ENCODE results near the gene TIE1. TPM values are rescaled to one million over a fixed set of nuclear protein-coding genes. Genes with fewer than 3 reads are reported as not detected.

TIE1 gene
- total and polyA plus RNA-seq, 9 of the 15 experiments (the other 6 are each of a cell fraction or from before 2014, with no cell fraction given): 0.07 to 0.49 (median 0.14) TPM; not detected in 4

DNA sequence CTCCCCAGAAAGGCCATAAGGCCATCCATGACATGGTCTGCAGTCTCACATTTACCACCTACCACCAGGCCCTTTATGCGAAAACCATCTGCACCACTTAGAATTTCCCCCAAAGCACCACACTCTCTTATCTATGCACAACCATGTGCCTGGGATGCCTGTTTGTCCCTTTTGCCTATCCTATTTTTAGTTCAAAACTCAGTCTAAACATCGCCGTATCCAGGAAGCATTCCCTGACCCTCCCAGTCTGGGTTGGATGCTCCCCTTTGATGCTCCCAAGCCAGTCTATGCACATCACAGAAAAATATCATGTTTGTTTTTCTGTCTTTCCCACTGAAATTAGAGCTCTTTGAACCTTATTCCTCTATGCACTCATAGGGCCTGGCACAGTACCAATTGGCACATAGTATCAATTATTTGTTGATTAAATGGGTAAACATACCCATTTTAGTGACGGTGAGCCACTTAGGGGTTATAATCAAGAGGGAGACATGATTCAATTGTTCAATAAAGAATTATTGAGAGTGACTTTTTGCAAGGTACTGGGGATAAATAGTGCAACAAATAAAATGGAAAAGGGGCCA is 43.6 kb downstream of the TIE1 start (continued):
- TF ChIP-seq, protein P1, sequence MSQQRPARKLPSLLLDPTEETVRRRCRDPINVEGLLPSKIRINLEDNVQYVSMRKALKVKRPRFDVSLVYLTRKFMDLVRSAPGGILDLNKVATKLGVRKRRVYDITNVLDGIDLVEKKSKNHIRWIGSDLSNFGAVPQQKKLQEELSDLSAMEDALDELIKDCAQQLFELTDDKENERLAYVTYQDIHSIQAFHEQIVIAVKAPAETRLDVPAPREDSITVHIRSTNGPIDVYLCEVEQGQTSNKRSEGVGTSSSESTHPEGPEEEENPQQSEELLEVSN (IDR thresholded peaks at IDR 0.05; ENCODE audit: borderline replicate concordance in 1 of 2, extremely low read depth in 1 of 2, insufficient read depth in 1 of 2, insufficient read length in 1 of 2, low read depth in 1 of 2, low read length in 1 of 2, poor library complexity in 1 of 2, severe bottlenecking in 1 of 2): peak in 1 of 2 experiments; percentile 34
- TF ChIP-seq TCF3 (CRISPR knock-in tag; IDR thresholded peaks at IDR 0.05) (peak; percentile 72), SUPT5H (IDR thresholded peaks at IDR 0.05) (no peak), CBFA2T3 (IDR thresholded peaks at IDR 0.05) (peak; percentile 83), MEF2D (tag; conservative IDR thresholded peaks at IDR 0.05; ENCODE audit: low read depth) (peak; percentile 94), HDAC1 (IDR thresholded peaks at IDR 0.05) (peak in 1 of 2 experiments; percentile 51; a peak in 2 of 4 replicates), POLR2AphosphoS5 (IDR thresholded peaks at IDR 0.05; ENCODE audit: control insufficient read depth, insufficient read depth, low read depth, low read length) (peak; percentile 22; the same call in 1 of the 2 replicates), NFYB (IDR thresholded peaks at IDR 0.05; ENCODE audit: extremely low read depth, insufficient read length) (no peak), NFIC (IDR thresholded peaks at IDR 0.05) (peak; percentile 14; the same call in 1 of the 2 replicates)
- TF ChIP-seq, protein P2, sequence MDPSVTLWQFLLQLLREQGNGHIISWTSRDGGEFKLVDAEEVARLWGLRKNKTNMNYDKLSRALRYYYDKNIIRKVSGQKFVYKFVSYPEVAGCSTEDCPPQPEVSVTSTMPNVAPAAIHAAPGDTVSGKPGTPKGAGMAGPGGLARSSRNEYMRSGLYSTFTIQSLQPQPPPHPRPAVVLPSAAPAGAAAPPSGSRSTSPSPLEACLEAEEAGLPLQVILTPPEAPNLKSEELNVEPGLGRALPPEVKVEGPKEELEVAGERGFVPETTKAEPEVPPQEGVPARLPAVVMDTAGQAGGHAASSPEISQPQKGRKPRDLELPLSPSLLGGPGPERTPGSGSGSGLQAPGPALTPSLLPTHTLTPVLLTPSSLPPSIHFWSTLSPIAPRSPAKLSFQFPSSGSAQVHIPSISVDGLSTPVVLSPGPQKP (CRISPR knock-in tag; IDR thresholded peaks at IDR 0.05): no peak
- TF ChIP-seq, protein P3, sequence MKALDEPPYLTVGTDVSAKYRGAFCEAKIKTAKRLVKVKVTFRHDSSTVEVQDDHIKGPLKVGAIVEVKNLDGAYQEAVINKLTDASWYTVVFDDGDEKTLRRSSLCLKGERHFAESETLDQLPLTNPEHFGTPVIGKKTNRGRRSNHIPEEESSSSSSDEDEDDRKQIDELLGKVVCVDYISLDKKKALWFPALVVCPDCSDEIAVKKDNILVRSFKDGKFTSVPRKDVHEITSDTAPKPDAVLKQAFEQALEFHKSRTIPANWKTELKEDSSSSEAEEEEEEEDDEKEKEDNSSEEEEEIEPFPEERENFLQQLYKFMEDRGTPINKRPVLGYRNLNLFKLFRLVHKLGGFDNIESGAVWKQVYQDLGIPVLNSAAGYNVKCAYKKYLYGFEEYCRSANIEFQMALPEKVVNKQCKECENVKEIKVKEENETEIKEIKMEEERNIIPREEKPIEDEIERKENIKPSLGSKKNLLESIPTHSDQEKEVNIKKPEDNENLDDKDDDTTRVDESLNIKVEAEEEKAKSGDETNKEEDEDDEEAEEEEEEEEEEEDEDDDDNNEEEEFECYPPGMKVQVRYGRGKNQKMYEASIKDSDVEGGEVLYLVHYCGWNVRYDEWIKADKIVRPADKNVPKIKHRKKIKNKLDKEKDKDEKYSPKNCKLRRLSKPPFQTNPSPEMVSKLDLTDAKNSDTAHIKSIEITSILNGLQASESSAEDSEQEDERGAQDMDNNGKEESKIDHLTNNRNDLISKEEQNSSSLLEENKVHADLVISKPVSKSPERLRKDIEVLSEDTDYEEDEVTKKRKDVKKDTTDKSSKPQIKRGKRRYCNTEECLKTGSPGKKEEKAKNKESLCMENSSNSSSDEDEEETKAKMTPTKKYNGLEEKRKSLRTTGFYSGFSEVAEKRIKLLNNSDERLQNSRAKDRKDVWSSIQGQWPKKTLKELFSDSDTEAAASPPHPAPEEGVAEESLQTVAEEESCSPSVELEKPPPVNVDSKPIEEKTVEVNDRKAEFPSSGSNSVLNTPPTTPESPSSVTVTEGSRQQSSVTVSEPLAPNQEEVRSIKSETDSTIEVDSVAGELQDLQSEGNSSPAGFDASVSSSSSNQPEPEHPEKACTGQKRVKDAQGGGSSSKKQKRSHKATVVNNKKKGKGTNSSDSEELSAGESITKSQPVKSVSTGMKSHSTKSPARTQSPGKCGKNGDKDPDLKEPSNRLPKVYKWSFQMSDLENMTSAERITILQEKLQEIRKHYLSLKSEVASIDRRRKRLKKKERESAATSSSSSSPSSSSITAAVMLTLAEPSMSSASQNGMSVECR (CRISPR knock-in tag; IDR thresholded peaks at IDR 0.05): no peak
- TF ChIP-seq, protein P4, sequence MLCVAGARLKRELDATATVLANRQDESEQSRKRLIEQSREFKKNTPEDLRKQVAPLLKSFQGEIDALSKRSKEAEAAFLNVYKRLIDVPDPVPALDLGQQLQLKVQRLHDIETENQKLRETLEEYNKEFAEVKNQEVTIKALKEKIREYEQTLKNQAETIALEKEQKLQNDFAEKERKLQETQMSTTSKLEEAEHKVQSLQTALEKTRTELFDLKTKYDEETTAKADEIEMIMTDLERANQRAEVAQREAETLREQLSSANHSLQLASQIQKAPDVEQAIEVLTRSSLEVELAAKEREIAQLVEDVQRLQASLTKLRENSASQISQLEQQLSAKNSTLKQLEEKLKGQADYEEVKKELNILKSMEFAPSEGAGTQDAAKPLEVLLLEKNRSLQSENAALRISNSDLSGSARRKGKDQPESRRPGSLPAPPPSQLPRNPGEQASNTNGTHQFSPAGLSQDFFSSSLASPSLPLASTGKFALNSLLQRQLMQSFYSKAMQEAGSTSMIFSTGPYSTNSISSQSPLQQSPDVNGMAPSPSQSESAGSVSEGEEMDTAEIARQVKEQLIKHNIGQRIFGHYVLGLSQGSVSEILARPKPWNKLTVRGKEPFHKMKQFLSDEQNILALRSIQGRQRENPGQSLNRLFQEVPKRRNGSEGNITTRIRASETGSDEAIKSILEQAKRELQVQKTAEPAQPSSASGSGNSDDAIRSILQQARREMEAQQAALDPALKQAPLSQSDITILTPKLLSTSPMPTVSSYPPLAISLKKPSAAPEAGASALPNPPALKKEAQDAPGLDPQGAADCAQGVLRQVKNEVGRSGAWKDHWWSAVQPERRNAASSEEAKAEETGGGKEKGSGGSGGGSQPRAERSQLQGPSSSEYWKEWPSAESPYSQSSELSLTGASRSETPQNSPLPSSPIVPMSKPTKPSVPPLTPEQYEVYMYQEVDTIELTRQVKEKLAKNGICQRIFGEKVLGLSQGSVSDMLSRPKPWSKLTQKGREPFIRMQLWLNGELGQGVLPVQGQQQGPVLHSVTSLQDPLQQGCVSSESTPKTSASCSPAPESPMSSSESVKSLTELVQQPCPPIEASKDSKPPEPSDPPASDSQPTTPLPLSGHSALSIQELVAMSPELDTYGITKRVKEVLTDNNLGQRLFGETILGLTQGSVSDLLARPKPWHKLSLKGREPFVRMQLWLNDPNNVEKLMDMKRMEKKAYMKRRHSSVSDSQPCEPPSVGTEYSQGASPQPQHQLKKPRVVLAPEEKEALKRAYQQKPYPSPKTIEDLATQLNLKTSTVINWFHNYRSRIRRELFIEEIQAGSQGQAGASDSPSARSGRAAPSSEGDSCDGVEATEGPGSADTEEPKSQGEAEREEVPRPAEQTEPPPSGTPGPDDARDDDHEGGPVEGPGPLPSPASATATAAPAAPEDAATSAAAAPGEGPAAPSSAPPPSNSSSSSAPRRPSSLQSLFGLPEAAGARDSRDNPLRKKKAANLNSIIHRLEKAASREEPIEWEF (CRISPR knock-in tag; IDR thresholded peaks at IDR 0.05): no peak
- TF ChIP-seq, protein P5, sequence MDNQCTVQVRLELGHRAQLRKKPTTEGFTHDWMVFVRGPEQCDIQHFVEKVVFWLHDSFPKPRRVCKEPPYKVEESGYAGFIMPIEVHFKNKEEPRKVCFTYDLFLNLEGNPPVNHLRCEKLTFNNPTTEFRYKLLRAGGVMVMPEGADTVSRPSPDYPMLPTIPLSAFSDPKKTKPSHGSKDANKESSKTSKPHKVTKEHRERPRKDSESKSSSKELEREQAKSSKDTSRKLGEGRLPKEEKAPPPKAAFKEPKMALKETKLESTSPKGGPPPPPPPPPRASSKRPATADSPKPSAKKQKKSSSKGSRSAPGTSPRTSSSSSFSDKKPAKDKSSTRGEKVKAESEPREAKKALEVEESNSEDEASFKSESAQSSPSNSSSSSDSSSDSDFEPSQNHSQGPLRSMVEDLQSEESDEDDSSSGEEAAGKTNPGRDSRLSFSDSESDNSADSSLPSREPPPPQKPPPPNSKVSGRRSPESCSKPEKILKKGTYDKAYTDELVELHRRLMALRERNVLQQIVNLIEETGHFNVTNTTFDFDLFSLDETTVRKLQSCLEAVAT (IDR thresholded peaks at IDR 0.05): peak in 1 of 2 experiments; percentile 26; a peak in 1 of 4 replicates
